ENCODE data around the gene SFTA2.

DNA sequence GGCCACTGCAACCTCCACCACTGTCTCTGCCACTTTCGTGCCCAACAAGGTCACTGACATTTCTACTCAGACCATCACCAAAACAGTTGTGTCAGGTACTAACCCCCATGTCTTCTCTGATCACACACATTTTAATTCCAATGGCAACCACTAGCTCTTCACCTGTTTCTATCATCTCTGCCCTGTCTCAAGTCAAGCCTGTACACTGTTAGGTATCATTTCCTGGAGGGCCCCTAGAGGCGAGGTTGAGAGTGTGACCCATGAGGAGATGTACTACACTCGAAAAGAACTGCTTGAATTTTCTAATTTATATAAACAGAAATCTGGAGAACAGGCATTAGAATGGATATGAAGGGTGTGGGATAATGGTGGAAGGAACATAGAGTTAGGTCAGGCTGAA is 34.2 kb upstream of the SFTA2 start:
- TF ChIP-seq, protein P1, sequence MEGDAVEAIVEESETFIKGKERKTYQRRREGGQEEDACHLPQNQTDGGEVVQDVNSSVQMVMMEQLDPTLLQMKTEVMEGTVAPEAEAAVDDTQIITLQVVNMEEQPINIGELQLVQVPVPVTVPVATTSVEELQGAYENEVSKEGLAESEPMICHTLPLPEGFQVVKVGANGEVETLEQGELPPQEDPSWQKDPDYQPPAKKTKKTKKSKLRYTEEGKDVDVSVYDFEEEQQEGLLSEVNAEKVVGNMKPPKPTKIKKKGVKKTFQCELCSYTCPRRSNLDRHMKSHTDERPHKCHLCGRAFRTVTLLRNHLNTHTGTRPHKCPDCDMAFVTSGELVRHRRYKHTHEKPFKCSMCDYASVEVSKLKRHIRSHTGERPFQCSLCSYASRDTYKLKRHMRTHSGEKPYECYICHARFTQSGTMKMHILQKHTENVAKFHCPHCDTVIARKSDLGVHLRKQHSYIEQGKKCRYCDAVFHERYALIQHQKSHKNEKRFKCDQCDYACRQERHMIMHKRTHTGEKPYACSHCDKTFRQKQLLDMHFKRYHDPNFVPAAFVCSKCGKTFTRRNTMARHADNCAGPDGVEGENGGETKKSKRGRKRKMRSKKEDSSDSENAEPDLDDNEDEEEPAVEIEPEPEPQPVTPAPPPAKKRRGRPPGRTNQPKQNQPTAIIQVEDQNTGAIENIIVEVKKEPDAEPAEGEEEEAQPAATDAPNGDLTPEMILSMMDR (IDR thresholded peaks at IDR 0.05): no peak
- TF ChIP-seq POLR2A (IDR thresholded peaks at IDR 0.05): no peak
